Stimulated activated CD8-positive, alpha-beta memory T cell treated with anti-CD3 and anti-CD28 coated beads, Interleukin-7, amount 100 ng/mL, for 1 hour (primary cell): Measurements from ENCODE around the gene CERS6.
"Not testable (repeated sequence)": the region's sequence is repeated elsewhere in the genome, so short reads cannot be mapped to it uniquely, and the experiment has no call there.

Experiments used
- DNase-seq, 2 donors: peaks; one replicate each; pipeline ENCODE4 v3.0.0-alpha.2; 2020; ENCODE audit warnings: low read depth in 2 of 2

The CERS6 gene

DNA sequence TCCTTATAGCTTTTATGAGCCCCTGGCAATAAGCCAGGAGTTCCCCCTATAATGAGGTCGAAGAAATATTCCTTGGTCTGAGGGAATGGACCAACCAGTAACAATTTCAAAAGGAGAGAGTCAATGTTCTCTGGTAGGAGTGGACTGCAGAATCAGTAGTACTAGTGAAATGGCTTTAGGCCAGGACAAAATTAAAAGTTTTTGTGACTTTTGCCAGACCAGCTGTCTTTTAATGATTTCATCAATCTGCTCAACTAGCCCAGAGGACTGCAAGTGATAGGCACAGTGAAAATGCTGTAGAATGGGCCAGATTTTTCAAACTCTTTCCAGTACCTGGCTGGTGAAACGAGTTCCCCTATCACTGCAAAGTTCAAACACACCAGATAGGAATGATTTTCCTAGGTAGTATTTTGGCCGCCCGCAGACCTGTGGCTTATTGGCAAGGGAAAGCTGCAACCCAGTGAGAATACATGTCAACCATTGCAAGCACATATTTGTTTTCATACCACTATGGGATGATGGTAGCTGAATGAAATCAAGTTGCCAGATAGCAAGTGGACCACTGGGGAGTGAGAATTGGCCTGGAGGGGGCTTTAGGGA is 45.5 kb downstream of the CERS6 start:
- DNase-seq, result no peak

DNA sequence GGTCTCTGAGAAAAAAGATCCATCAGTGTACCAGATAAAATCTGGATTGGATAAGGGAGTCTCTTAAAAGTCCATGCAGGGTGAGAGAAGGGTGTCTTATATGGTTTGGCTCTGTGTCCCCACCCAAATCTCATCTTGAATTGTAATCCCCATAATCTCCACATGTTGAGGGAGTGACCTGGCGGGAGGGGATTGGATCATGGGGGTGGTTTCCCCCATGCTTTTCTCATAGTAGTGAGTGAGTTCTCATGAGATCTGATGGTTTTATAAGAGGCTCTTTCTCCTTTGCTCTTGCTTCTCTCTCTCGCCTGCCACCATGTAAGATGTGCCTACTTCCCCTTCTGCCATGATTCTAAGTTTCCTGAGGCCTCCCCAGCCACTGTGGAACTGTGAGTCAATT is 46.8 kb downstream of the CERS6 start:
- not testable (repeated sequence) for DNase-seq

GRCh38 chr2:168503901-168504300 is 47.8 kb downstream of the CERS6 start:
- no peak for DNase-seq

- no peak for DNase-seq
Measured at GRCh38 chr2:168504323-168504722, 48.3 kb downstream of the CERS6 start.

DNA sequence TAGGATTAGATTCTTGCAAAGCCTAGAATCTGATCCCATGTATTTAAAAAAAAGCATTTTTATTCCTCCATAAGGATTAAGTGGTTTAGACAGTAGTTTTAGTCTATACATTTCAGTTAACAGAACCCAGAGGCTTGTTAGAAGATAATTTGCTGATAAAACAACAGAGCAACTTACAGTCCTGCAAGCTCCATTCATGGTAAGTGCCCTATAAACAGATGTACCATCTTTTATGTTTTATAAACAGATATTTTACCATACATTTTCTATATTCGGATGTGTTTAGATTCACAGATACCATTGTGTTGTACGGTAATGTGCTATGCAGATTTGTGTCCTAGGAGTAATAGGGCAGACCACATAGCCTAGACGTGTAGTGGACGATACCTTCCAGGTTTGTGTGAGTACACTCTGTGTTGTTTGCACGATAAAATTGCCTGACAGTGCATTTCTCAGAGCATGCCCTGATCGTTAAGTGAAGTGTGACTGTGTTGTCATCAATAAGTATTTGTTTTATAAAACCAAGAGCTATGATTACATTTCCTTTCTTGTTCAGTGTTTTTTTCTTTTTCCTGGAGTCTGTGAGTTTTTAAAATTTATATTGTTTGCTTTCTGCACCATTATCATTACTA is 54.2 kb downstream of the CERS6 start:
- no peak for DNase-seq

DNA sequence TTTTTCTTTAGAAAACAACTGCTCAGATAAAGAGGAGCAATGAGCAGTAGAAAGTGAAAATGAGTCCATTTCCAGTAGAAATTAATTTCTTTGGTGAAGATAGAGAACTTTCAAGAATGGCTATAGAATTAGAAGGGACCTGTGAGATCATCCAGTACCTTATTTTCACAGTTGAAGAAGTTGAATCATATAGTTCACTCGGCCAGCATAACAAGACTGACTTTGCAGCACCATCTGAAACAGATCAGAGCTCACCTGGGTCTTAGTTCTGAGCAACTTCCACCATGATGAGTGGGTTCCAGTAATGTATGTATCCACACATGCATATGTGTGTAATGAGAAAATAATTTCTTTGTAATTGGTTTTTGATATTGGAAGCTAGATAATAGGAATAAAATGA is 58.6 kb downstream of the CERS6 start:
- no peak for DNase-seq

GRCh38 chr2:168515502-168515901 is 59.4 kb downstream of the CERS6 start:
- DNase-seq, result no peak

DNA sequence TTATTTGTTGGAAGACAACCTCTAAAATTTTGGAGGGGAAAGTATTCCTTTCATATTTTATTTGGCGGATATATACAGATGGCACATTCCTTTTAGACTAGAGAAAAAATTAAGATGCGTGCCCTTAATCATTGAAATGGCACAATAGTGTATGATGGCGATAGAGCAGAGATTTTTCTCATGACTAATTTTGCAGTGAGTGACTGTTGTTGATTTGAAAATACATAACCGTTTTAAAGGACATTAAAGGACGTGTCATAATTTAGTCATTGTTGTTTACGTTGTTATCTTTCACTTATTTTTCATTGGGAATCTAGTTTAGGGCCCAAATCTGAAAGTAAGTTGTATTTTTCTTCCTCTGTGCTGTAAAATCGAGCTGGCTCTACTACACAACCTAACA is 61.7 kb downstream of the CERS6 start:
- no peak for DNase-seq

DNA sequence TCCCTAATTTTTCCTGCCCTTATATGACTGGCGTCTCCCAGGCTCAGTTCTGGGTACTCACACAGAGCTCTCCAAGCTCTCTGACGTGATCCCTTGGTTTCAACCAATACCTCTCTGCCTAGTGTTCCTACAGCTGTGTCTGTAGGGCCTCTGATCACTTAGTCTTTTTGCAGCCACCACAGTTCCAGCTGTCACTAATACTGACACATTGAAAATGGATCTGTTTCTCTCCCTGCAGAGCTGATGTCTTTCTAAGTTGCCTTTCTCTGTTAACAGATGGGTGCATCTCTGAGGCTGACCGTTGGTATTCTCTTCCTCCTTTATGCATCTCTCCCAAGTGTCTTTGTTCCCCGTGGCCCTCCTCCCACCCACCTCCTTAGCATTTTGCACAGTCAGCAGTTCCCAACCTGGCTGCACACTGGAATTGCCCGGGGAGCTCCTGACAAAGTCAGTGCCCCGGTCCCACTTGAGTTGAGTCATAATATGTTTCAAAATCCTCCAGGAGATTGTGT is 62.5 kb downstream of the CERS6 start:
- DNase-seq, result no peak

GRCh38 chr2:168519534-168520308 is 63.6 kb downstream of the CERS6 start:
- DNase-seq, result no peak

DNA sequence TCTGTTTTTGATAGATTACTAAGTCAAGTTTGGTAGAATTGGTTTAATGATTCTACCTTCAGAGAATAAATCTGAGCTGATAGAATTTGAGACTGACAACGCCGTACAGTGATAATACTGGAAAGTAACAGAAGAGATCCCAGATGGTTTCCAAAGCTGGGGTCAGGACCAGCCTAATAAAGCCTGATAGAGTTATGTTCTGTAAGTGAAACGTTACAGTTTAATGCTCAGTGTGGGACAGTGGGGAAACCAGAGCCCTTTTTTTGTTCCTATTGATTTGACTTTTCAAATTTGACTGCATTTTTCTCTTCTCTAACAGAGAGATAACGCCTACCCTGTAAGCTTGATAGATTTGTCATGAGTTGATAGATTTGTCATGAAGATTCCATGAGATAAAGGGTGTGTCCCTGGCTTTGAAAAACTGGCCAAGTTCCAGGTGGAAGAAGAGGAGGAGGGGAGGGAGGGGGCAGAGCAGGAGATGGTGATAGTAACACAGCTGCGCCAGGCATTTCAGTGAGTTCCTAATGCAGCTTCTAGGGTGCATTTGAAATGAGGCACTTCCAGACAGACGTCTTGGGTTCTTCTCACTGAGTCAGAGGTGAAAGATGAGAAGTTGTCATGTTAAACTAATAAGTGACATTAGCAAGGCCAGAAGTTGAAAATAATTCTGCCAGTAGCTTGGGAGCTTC is 65.1 kb downstream of the CERS6 start:
- DNase-seq, result no peak

DNA sequence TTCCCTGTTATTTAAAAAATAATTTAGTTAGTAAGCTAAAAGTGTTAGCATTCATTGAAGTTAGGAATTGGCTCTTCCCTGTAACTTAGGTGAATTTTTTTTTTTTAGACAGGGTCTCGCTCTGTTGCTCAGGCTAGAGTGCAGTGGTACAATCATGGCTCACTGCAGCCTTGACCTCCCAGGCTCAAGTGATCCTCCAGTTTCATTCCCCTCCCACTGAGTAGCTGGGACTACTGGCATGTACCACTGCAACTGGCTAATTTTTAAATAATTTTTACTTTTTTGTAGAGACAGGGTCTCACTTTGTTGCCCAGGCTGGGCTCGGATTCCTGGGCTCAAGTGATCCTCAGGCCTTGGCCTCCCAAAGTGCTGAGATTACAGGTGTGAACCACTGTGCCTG is 66.4 kb downstream of the CERS6 start:
- no peak for DNase-seq

DNA sequence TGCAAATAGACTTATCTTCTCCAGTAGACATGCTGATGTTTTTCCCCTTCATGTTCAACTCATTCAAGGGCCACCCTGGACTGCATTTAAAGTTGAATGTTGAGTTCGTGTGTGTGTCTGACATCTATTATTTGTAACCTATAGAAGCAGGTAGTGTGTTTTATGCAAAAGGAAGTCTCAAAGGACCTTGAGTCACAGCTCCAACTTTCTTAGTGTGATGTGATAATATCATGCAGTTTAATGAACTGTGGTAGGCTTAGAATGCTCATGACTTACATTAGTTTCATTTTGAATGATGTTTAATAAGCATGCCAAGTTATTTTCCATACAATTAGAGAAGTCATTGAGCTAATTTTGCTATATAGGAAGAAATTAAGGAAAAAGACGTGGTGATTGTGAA is 67.9 kb downstream of the CERS6 start:
- DNase-seq, result no peak

- no peak for DNase-seq
Measured at GRCh38 chr2:168525020-168525419, 68.9 kb downstream of the CERS6 start.

DNA sequence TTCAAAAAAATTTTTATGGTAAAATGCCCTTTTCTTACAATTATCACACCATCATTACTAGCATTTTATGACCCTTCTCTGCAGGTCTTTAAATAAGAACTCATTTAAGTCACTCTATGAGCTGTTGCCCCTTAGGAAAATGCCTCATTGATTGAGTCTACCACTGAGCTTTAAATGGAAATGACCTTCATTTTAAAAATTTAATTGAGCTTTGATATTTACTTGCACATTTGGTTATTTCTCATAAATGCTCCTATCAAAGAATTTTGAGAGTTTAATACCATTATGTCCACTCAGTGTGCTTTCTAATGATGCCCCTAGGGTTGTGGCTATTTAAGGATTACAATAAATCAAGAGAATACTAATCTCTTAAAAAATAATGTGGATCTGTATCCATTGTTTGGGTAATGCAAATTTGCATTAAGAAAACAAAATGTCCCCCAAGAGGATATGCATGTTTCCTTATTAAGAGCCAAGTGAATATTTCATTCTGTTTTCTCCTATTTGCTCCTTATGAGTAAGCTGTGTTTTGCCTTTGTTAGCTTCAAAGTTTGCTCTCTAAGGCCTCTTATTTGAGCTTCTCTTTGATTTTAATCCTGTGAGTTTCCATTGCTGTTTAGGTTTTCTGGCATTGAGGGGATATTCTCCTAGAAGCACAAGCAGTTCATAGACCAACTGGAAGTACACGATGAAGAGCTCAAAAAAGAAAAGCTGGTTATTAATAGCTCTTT is 69.8 kb downstream of the CERS6 start:
- DNase-seq, result no peak

DNA sequence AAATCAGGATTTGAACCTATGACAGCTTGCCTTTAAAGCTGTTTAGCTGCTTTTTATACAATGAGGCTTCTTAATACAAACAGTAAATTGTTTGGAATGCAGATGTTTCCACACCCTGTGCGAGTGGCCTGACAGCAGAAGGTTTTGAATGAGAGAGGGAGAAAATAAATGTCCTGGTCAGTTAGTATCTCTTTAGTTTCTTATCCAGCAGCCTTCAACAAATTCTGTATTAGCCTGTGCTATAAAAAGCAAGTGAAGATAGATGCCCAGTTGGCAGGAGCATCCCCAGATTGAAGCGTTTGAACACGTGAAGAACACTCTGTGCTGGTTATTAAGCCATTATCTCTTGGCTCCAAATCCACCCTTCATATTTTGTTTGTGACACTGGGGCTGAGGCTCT is 70.6 kb downstream of the CERS6 start:
- DNase-seq, result no peak

DNA sequence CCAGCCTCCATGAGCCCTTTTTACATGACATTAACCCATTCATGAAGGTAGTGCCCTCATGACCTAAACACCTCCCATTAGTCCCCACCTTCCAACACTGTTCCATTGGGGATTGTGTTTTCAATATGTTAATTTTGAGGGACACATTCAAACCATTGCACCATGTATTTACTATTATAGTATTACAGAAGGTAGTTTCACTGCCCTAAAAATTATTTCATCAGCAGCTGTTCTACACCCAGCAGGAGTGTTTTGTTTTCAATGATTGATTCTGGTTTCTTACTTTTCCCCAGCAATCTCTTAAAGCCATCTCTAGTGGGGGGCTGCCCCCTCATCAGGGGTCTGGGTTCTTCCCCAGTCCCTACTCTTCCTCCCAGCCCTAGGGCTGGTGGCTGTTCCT is 71.9 kb downstream of the CERS6 start:
- no peak for DNase-seq

DNA sequence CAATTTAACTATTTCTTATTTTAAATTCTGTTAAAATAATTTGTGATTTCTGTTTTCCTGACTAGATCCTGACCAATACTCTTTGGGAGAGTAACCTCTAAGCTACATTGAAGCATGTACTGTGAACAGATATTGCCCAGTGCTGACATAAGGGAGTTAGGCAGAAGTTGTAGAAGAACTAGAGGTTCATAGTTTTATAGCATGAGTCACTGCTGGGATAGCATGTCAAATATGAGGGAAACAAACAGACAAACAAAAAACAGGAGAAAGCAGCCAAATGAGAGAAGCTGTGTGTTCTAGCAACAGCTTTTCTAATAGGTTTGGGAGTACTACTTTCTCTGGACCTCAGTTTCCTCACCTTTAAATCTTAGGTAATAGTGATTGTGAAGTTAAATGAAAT is 72.4 kb downstream of the CERS6 start:
- no peak for DNase-seq

- no peak for DNase-seq
Measured at GRCh38 chr2:168529054-168529833, 73.2 kb downstream of the CERS6 start.

GRCh38 chr2:168529900-168530561 is 74.0 kb downstream of the CERS6 start:
- DNase-seq, result no peak
